ENCODE measurements around the gene TBCA. TPM values are rescaled to one million over a fixed set of nuclear protein-coding genes. Genes with fewer than 3 reads are reported as not detected.

TBCA gene
- total and polyA plus RNA-seq, 12 donors, result 184 to 595 (median 288) TPM

DNA sequence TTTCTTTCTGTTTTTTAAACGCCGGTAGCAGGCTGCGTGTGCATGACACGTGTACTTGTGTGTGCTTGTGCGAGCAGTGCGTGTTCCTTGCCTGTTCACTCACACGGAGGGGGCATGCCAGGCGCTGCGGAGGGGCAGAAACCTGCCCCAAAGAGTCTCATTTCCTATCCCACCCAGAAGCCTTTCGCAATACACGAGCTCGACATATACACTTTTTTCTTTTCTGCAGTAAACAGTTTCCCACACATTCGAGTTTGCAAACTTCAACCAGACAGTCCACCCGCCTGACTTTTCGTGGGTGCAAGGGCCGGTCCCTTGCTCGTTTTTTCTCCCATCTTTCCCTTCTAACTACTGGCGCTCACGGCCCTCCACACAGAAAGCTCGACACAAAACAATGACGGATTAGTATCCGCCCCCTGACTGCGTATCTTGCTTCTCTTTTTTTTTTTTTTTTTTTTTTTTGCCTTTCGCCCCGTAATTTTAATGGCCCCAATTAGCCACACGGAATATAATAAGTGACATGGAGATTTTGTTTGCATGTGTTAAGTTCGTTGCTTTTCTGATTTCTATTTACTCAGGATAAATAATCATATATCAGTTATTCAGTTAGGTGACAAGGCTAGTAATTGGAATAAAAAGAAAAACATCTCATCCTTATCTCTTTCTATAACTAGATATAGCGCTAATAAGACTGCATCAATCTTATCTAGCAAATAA is 132.3 kb downstream of the TBCA start:
- no peak overlapping the region for H3K27ac ChIP-seq
- no peak for DNase-seq
- H3K4me3 ChIP-seq, result no peak overlapping the region
- 11 to 17% (median 13%) methylated on average over 28 of the region's 28 CpGs for WGBS, 4 donors
- H3K9me3 ChIP-seq (replicated peaks in 1 of 3), result no peaks in the 10 kb centered on the region
- H3K4me1 ChIP-seq (replicated peaks in 1 of 2), result peaks cover 4% of the 10 kb centered on the region in 2 donors
- intact Hi-C loops (cut with DNase I), result loop anchor here (10.0 kb wide), 2 partner anchors 141 to 361 kb away; no protein-coding TSS in a partner anchor
- TF ChIP-seq, protein P1, sequence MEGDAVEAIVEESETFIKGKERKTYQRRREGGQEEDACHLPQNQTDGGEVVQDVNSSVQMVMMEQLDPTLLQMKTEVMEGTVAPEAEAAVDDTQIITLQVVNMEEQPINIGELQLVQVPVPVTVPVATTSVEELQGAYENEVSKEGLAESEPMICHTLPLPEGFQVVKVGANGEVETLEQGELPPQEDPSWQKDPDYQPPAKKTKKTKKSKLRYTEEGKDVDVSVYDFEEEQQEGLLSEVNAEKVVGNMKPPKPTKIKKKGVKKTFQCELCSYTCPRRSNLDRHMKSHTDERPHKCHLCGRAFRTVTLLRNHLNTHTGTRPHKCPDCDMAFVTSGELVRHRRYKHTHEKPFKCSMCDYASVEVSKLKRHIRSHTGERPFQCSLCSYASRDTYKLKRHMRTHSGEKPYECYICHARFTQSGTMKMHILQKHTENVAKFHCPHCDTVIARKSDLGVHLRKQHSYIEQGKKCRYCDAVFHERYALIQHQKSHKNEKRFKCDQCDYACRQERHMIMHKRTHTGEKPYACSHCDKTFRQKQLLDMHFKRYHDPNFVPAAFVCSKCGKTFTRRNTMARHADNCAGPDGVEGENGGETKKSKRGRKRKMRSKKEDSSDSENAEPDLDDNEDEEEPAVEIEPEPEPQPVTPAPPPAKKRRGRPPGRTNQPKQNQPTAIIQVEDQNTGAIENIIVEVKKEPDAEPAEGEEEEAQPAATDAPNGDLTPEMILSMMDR (IDR thresholded peaks at IDR 0.05), result no peak
- TF ChIP-seq POLR2A (IDR thresholded peaks at IDR 0.05), result no peak
- H3K36me3 ChIP-seq (replicated peaks in 1 of 2), result no peaks in the 10 kb centered on the region
- peaks cover 70% of the 10 kb centered on the region for H3K27me3 ChIP-seq

DNA sequence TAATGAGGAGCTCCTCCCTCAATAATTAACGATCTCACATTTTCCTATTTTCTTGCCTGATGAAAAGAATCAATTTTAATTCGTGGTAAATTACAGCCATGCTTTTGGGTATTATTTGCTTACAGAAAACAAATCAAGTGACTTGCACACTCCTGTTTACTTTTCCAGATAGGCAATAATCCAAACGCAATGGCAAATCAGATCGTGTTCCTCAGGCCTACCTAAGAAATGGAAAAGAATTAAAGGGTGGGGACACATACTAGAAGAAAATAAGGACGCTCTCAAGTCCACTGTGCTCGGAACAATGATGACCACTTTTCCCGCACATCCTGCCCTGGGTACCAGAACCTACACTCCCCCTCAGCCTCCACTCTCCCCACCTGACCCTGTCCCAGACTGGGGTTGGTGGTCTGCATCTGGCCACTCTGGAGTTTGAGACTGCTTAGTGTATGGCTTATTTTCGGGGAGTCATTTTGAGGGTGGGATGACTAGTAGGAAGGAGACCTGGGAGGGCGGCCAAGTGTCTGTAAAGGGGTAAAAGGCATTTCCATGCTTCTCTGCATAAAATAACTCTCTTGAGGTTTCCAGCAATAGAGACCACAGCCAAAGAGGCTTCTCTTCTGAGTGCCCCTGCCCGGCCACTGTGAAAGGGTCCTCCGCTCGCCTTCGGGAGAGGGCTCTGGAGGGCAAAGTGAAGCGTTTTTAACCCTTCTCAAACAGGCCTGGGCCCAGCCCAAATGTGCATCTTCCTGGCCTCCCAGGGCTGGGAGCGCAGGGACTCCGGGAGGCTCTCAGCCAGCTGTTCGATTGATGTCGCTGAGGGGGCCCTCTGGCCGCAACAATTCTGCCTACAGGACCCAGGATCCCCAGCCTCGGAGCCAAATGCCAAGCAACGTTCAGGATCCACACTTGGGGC is 133.1 kb downstream of the TBCA start:
- no peaks in the 10 kb centered on the region for H3K36me3 ChIP-seq (replicated peaks in 1 of 2)
- H3K27me3 ChIP-seq, result peaks cover 78% of the 10 kb centered on the region
- intact Hi-C loops (cut with DNase I), result loop anchor here (10.0 kb wide), 2 partner anchors 142 to 362 kb away; no protein-coding TSS in a partner anchor
- peaks cover 4% of the 10 kb centered on the region in 2 donors for H3K4me1 ChIP-seq (replicated peaks in 1 of 2)
- 16 to 19% (median 17%) methylated on average over 19 to 21 of the region's 21 CpGs for WGBS, 4 donors
- DNase-seq, result no peak
- no peaks in the 10 kb centered on the region for H3K9me3 ChIP-seq (replicated peaks in 1 of 3)
- TF ChIP-seq, protein P1 (IDR thresholded peaks at IDR 0.05), result no peak
- TF ChIP-seq POLR2A (IDR thresholded peaks at IDR 0.05), result no peak
- H3K27ac ChIP-seq, result no peak overlapping the region
- no peak overlapping the region for H3K4me3 ChIP-seq

DNA sequence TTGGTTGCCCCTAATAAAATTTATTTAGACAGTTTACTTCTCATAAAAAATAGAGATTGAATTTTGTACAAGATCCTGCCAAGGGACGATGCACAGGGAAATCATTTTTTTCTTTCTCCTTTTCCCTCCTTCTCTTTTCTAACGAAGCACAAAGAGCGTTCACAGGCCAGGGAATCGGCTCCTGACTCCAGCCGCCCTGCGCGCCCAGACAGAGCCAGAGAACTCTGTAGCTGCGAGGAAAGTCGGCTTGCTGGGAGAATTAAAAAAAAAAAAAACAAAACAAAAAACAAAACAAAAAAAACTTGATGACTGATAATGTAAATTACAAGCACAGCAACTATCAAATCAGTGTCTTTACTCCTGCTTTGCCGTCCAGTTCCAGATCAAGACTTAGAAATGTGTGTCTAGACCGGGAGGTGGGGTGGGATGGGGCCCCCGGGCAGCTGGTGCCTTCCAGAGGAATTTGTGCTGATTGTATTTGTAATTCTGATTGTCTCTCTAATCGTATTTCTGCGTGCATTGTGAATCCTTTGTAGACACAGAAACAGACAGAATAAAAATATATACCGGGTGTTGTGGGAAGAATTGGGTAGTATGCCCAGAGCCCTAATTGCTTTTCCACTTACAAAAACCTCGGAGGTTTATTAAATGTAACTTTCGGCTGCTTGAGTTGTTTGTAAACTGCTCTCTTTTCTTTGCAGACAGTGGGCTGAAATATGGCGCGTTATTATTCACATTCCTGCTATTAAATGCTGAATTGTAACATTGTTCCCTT is 134.0 kb downstream of the TBCA start:
- WGBS, 4 donors, result 20 to 25% (median 24%) methylated on average over 19 of the region's 19 CpGs
- intact Hi-C loops (cut with DNase I), result loop anchor here (10.0 kb wide), 2 partner anchors 143 to 363 kb away; no protein-coding TSS in a partner anchor
- Histone ChIP-seq H3K9me3 (replicated peaks in 1 of 3) (no peaks in the 10 kb centered on the region), H3K27me3 (peaks cover 86% of the 10 kb centered on the region), H3K36me3 (replicated peaks in 1 of 2) (no peaks in the 10 kb centered on the region), H3K27ac (no peak overlapping the region), H3K4me1 (replicated peaks in 1 of 2) (peaks cover 4% of the 10 kb centered on the region in 2 donors), H3K4me3 (no peak overlapping the region)
- no peak for TF ChIP-seq POLR2A (IDR thresholded peaks at IDR 0.05)
- TF ChIP-seq, protein P1 (IDR thresholded peaks at IDR 0.05), result no peak
- DNase-seq, result no peak

All from adrenal gland (tissue), 12 donors.